Measurements from ENCODE around the gene SLC36A4.

- TF ChIP-seq POLR2A (IDR thresholded peaks at IDR 0.05) (no peak), CTCF (IDR thresholded peaks at IDR 0.05) (peak in 1 of 6 experiments; percentile 19)
These were observed 66.1 kb downstream of the SLC36A4 start for GRCh38 chr11:93131709-93132108.

All from esophagus squamous epithelium (tissue), 4 donors.